Measurements from ENCODE around the gene HIRIP3.

GRCh38 chr16:30004811-30005242 lies 9.4 kb upstream of the HIRIP3 start:
- TF ChIP-seq REST (IDR thresholded peaks at IDR 0.05; ENCODE audit: insufficient replicate concordance, low read depth) = no peak
- TF ChIP-seq CTCF (IDR thresholded peaks at IDR 0.05; ENCODE audit: insufficient read depth, low read length) = no peak
- no peak for TF ChIP-seq GABPA (IDR thresholded peaks at IDR 0.05; ENCODE audit: low read depth)
- TF ChIP-seq POLR2AphosphoS5 (IDR thresholded peaks at IDR 0.05; ENCODE audit: low read depth) = no peak
